K562 (cell line): ENCODE measurements around the gene FPGS. TPM values are rescaled to one million over a fixed set of nuclear protein-coding genes. Genes with fewer than 3 reads are reported as not detected.

Source experiments
- CEBPG ChIP-seq, 3 experiments: fragments of 200-800 bp in 1 of 3; sonication (Bioruptor generic) in 1 of 3; sonication (generic) in 1 of 3; formaldehyde crosslinking in 1 of 3; IDR thresholded peaks in 2 of 3; conservative IDR thresholded peaks in 1 of 3; 2 replicates each; pipeline versions ENCODE4 v1.6.1 to v1.8.0; 2016 to 2022; ENCODE audit warnings: missing compliant biosample characterization in 2 of 3, missing genetic modification characterization in 2 of 3, mild to moderate bottlenecking in 1 of 3, missing genetic modification reagents in 1 of 3
- ETS2 ChIP-seq: IDR thresholded peaks from 2 replicates; pipeline ENCODE4 v1.6.1; 2016; ENCODE audit warnings: borderline replicate concordance, missing genetic modification characterization, mild to moderate bottlenecking, moderate library complexity, missing compliant biosample characterization; ENCODE audit not compliant: poor library complexity, severe bottlenecking
- IFI16 ChIP-seq: fragments of 250-450 bp; sonication (Bioruptor Pico); IDR thresholded peaks from 2 replicates; pipeline ENCODE4 v2.1.2; 2022; ENCODE audit warnings: mild to moderate bottlenecking, inconsistent platforms
- KDM4B ChIP-seq, 2 experiments: fragments of 450-650 bp in 1 of 2; sonication (generic) in 1 of 2; IDR thresholded peaks; 2 replicates each; pipeline ENCODE4 v1.6.1; 2016 to 2017; ENCODE audit warnings: borderline replicate concordance in 2 of 2, antibody characterized with exemption in 1 of 2, low read depth in 1 of 2, mild to moderate bottlenecking in 1 of 2
- MBD2 ChIP-seq: sonication (generic); IDR thresholded peaks from 2 replicates; pipeline ENCODE4 v1.6.1; 2016; ENCODE audit warnings: low read depth, borderline replicate concordance
- PCBP2 ChIP-seq: fragments of 200-400 bp; formaldehyde crosslinking; IDR thresholded peaks from 2 replicates; pipeline ENCODE4 v1.6.1; 2018; ENCODE audit warnings: low read length, low read depth, mild to moderate bottlenecking, moderate library complexity; ENCODE audit not compliant: poor library complexity, severe bottlenecking
- SLC30A9 ChIP-seq: fragments of 250-450 bp; sonication (Bioruptor Pico); IDR thresholded peaks from 2 replicates; pipeline ENCODE4 v1.8.0; 2022; ENCODE audit warnings: mild to moderate bottlenecking, moderate library complexity
- TFAM ChIP-seq: fragments of 250-450 bp; sonication (Bioruptor Pico); conservative IDR thresholded peaks from 2 replicates; pipeline ENCODE4 v1.5.0; 2021; ENCODE audit warnings: mild to moderate bottlenecking, moderate library complexity
- ZNF551 ChIP-seq: fragments of 250-450 bp; sonication (Bioruptor Pico); IDR thresholded peaks from 2 replicates; pipeline ENCODE4 v1.5.0; 2021; ENCODE audit warnings: mild to moderate bottlenecking, moderate library complexity
- ZNF79 ChIP-seq: fragments of 250-450 bp; sonication (Bioruptor Pico); IDR thresholded peaks from 2 replicates; pipeline ENCODE4 v1.4.0; 2020; ENCODE audit warnings: low read depth, mild to moderate bottlenecking, moderate library complexity
- polyA plus RNA-seq, 8 experiments: library from polyadenylated mRNA; depleted of rRNA in 4 of 8; stranded (reverse) in 5 of 8; unstranded in 3 of 8; fragments of >200 nt; fragmentation: Nextera tagmentation in 2 of 8; fragmentation: Illumina TruSeq in 1 of 8; extraction: Ambion mirVana in 2 of 8; extraction: Trizol in 1 of 8; gene quantifications; 2 replicates each; pipeline versions ENCODE4 v1.2.1 to v1.2.3, GENCODE V29; 2011 to 2014; ENCODE audit warnings: inconsistent platforms in 1 of 8, missing spikeins in 1 of 8
- total RNA-seq, 7 experiments: library from RNA; depleted of rRNA in 6 of 7; stranded (reverse); fragments of >200 nt in 6 of 7; fragmentation: Illumina TruSeq in 2 of 7; extraction: Trizol in 2 of 7; gene quantifications; 2 replicates each; pipeline versions ENCODE4 v1.2.1 to v1.2.3, GENCODE V29; 2011 to 2021; ENCODE audit warnings: low replicate concordance in 1 of 7
- TF ChIP-seq, protein P1 (sequence below): sonication (generic); formaldehyde crosslinking; IDR thresholded peaks from 2 replicates; pipeline ENCODE4 v1.8.1; 2023; ENCODE audit warnings: mild to moderate bottlenecking, missing genetic modification reagents, moderate library complexity
- TF ChIP-seq, protein P2 (sequence below): fragments of 450-650 bp; formaldehyde crosslinking; IDR thresholded peaks from 2 replicates; pipeline ENCODE4 v1.4.0; 2022; ENCODE audit warnings: missing genetic modification characterization
- TF ChIP-seq, protein P3 (sequence below): fragments of 250-450 bp; sonication (Bioruptor Pico); IDR thresholded peaks from 2 replicates; pipeline ENCODE4 v1.6.1; 2021; ENCODE audit warnings: mild to moderate bottlenecking
- TF ChIP-seq, protein P4 (sequence below), 2 experiments: fragments of 450-650 bp in 1 of 2; IDR thresholded peaks; 2 replicates each; pipeline ENCODE4 v1.6.1; 2011 to 2017; ENCODE audit warnings: low read depth in 2 of 2, antibody characterized with exemption in 1 of 2, borderline replicate concordance in 1 of 2, low read length in 1 of 2, mild to moderate bottlenecking in 1 of 2, mixed read lengths in 1 of 2; ENCODE audit not compliant: control insufficient read depth in 1 of 2
- TF ChIP-seq, protein P5 (sequence below), 2 experiments: IDR thresholded peaks; 2 replicates each; pipeline ENCODE4 v1.6.1; 2011; ENCODE audit warnings: borderline replicate concordance in 1 of 2, control low read depth in 1 of 2, low read depth in 1 of 2, low read length in 1 of 2, mild to moderate bottlenecking in 1 of 2, mixed read lengths in 1 of 2, moderate library complexity in 1 of 2; ENCODE audit not compliant: insufficient read depth in 1 of 2, insufficient read length in 1 of 2, poor library complexity in 1 of 2, severe bottlenecking in 1 of 2; ENCODE audit errors: extremely low read depth in 1 of 2

The FPGS gene
- total and polyA plus RNA-seq, 9 of the 15 experiments (the other 6 are each of a cell fraction or from before 2014, with no cell fraction given) = 0.84 to 86.4 (median 59.2) TPM

DNA sequence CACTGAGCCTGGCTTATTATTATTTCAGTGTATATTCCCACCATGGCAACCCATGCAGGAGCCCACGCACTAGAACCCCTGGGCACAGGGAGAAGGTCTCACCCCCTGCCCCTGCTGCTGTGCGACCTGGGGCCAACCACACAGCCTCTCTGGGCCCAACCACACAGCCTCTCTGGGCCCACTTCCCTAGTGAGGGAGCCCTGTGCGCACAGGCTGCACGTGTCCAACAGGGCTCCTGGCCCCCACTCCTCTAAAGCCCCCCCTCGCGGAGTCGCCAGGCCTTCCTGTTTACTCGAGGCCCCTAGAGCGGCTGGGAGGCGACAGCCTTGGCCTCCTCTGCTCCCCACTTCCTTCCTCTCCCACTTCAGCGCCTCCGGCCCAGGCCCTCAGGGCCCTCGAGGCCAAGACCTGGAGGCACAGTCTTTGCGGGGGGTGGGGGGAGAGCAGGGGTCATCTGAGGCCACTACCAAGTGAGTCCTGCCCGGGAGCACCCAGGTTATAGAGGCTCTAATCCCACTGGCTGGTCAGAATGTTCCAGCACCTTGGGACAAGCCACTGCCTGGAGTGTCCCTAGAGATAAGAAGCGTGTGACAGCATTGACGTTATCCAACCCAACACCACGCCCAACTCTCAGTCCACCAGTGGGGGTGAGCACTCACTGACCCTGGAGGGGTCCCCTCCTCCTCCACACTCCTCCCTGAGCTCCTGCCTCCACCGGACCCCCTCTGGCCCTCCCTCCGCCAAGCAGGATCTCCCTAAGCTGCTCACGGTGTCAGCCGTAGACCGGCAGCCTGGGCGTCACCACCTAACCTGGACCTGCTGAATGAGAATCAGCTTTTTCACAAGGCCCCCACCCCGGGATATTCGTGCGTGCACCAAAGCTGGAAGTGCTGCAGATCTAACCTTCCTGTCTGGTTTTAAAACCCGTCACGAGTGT, 59.7 kb downstream of the FPGS start (continued):
- TF ChIP-seq, protein P1, sequence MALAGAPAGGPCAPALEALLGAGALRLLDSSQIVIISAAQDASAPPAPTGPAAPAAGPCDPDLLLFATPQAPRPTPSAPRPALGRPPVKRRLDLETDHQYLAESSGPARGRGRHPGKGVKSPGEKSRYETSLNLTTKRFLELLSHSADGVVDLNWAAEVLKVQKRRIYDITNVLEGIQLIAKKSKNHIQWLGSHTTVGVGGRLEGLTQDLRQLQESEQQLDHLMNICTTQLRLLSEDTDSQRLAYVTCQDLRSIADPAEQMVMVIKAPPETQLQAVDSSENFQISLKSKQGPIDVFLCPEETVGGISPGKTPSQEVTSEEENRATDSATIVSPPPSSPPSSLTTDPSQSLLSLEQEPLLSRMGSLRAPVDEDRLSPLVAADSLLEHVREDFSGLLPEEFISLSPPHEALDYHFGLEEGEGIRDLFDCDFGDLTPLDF (CRISPR knock-in tag) = no peak
- TF ChIP-seq, protein P2, sequence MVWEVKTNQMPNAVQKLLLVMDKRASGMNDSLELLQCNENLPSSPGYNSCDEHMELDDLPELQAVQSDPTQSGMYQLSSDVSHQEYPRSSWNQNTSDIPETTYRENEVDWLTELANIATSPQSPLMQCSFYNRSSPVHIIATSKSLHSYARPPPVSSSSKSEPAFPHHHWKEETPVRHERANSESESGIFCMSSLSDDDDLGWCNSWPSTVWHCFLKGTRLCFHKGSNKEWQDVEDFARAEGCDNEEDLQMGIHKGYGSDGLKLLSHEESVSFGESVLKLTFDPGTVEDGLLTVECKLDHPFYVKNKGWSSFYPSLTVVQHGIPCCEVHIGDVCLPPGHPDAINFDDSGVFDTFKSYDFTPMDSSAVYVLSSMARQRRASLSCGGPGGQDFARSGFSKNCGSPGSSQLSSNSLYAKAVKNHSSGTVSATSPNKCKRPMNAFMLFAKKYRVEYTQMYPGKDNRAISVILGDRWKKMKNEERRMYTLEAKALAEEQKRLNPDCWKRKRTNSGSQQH (CRISPR knock-in tag) = no peak
- no peak for TF ChIP-seq CEBPG (CRISPR knock-in tag; IDR thresholded peaks at IDR 0.05)
- no peak for TF ChIP-seq CEBPG (tag; conservative IDR thresholded peaks at IDR 0.05 in 1 of 2, IDR thresholded peaks at IDR 0.05 in 1 of 2)
- TF ChIP-seq, protein P3, sequence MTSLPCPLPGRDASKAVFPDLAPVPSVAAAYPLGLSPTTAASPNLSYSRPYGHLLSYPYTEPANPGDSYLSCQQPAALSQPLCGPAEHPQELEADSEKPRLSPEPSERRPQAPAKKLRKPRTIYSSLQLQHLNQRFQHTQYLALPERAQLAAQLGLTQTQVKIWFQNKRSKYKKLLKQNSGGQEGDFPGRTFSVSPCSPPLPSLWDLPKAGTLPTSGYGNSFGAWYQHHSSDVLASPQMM (CRISPR knock-in tag) = no peak
- peak in 1 of 2 experiments; percentile 82; a peak in 1 of 4 replicates for TF ChIP-seq KDM4B (IDR thresholded peaks at IDR 0.05; ENCODE audit: borderline replicate concordance in 2 of 2, low read depth in 1 of 2)
- TF ChIP-seq, protein P4, sequence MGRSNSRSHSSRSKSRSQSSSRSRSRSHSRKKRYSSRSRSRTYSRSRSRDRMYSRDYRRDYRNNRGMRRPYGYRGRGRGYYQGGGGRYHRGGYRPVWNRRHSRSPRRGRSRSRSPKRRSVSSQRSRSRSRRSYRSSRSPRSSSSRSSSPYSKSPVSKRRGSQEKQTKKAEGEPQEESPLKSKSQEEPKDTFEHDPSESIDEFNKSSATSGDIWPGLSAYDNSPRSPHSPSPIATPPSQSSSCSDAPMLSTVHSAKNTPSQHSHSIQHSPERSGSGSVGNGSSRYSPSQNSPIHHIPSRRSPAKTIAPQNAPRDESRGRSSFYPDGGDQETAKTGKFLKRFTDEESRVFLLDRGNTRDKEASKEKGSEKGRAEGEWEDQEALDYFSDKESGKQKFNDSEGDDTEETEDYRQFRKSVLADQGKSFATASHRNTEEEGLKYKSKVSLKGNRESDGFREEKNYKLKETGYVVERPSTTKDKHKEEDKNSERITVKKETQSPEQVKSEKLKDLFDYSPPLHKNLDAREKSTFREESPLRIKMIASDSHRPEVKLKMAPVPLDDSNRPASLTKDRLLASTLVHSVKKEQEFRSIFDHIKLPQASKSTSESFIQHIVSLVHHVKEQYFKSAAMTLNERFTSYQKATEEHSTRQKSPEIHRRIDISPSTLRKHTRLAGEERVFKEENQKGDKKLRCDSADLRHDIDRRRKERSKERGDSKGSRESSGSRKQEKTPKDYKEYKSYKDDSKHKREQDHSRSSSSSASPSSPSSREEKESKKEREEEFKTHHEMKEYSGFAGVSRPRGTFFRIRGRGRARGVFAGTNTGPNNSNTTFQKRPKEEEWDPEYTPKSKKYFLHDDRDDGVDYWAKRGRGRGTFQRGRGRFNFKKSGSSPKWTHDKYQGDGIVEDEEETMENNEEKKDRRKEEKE (IDR thresholded peaks at IDR 0.05; ENCODE audit: borderline replicate concordance in 1 of 2, control insufficient read depth in 1 of 2, low read depth in 2 of 2, low read length in 1 of 2) = no peak
- peak; percentile 69 for TF ChIP-seq MBD2
- no peak for TF ChIP-seq ETS2
- TF ChIP-seq TFAM (CRISPR knock-in tag) = no peak
- TF ChIP-seq PCBP2 = no peak
- TF ChIP-seq, protein P5, sequence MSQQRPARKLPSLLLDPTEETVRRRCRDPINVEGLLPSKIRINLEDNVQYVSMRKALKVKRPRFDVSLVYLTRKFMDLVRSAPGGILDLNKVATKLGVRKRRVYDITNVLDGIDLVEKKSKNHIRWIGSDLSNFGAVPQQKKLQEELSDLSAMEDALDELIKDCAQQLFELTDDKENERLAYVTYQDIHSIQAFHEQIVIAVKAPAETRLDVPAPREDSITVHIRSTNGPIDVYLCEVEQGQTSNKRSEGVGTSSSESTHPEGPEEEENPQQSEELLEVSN (IDR thresholded peaks at IDR 0.05; ENCODE audit: borderline replicate concordance in 1 of 2, extremely low read depth in 1 of 2, insufficient read depth in 1 of 2, insufficient read length in 1 of 2, low read depth in 1 of 2, low read length in 1 of 2, poor library complexity in 1 of 2, severe bottlenecking in 1 of 2) = peak; percentile 82 to 84
- TF ChIP-seq SLC30A9 = no peak
- no peak for TF ChIP-seq ZNF551 (CRISPR knock-in tag)
- TF ChIP-seq IFI16 (CRISPR knock-in tag) = no peak
- no peak for TF ChIP-seq ZNF79 (CRISPR knock-in tag)
